Motor neuron (in vitro differentiated cells): ENCODE data around the gene GAD1. TPM values are rescaled to one million over a fixed set of nuclear protein-coding genes. Genes with fewer than 3 reads are reported as not detected.

Source experiments
- ATAC-seq, 8 experiments: fragments of 200-7000 bp; cut with Tn5 transposase; replicated peaks in 6 of 8; 2 replicates each; pipeline ENCODE4 v1.8.0; 2021; ENCODE audit warnings: mild to moderate bottlenecking in 8 of 8, moderate library complexity in 8 of 8
- H3K27ac ChIP-seq, 2 donors: fragments of 250-450 bp; sonication (Bioruptor Pico); 2 replicates each; pipeline ENCODE4 v1.9.0; 2021; ENCODE audit warnings: antibody characterized with exemption in 2 of 2, mild to moderate bottlenecking in 2 of 2, moderate library complexity in 1 of 2
- H3K4me1 ChIP-seq, 2 donors: fragments of 250-450 bp; sonication (Bioruptor Pico); replicated peaks in 1 of 2; 2 replicates each; pipeline ENCODE4 v1.6.1; 2021; ENCODE audit warnings: antibody characterized with exemption in 2 of 2, mild to moderate bottlenecking in 2 of 2, moderate library complexity in 1 of 2
- H3K4me3 ChIP-seq, 5 donors: fragments of 250-450 bp; sonication (Bioruptor Pico); 2 replicates each; pipeline ENCODE4 v1.9.0; 2021; ENCODE audit warnings: antibody characterized with exemption in 5 of 5, mild to moderate bottlenecking in 5 of 5, moderate library complexity in 4 of 5
- WGBS, 10 experiments: fragments of 450-650 bp; shearing (Covaris generic); methylation state at CpG; one replicate each; pipeline ENCODE4 v1.0.0; 2022; 5-methylcytosine and 5-hydroxymethylcytosine counted together
- in situ Hi-C, 9 experiments: fragments of 400-800 bp; cut with MboI; loops; one replicate each; pipeline ENCODE4 v1.15.0; 2021; ENCODE audit warnings: low sequenced_read_pairs in 9 of 9, low pct_unique_long_range_greater_than_20kb in 2 of 9; ENCODE audit not compliant: unreplicated experiment in 9 of 9
- total RNA-seq, 8 experiments: library from RNA; unstranded; fragments of 300-600 nt; gene quantifications; 2 replicates each; pipeline versions ENCODE4 v1.2.3 to v1.2.4, GENCODE V29; 2022

GAD1 gene
- total RNA-seq, 8 experiments from 2014 or later: 0.18 to 18.7 (median 7.2) TPM

DNA sequence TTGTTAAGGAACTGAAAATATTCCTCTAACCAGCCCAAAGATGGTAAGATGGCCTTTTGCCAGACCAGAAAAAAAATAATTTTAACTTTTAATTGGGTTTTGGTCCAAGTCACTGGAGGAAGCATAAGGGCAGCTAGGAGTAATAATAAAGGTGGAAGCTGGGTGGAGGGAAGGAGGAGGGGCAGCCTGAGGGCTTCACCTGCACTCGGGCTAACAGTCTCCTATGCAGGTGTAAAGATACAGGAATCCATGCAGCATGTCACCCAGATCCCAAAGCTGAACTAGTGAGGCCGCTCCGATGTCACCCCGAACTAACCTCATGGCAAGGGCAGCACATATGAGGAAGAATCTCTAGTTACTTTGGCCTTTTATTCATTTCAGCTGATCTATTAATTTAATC lies 75.2 kb downstream of the GAD1 start:
- H3K27ac ChIP-seq: no peak overlapping the region
- peaks cover 0 to 14% of the 10 kb centered on the region in 2 donors for H3K4me1 ChIP-seq
- no peak overlapping the region for H3K4me3 ChIP-seq
- in situ Hi-C loops: no loop called here
- WGBS, 10 experiments: 20 to 100% (median 85%) methylated on average over 1 to 4 of the region's 4 CpGs; no CpG with 5 or more reads in 3 of the 10 experiments
- ATAC-seq: no peak

DNA sequence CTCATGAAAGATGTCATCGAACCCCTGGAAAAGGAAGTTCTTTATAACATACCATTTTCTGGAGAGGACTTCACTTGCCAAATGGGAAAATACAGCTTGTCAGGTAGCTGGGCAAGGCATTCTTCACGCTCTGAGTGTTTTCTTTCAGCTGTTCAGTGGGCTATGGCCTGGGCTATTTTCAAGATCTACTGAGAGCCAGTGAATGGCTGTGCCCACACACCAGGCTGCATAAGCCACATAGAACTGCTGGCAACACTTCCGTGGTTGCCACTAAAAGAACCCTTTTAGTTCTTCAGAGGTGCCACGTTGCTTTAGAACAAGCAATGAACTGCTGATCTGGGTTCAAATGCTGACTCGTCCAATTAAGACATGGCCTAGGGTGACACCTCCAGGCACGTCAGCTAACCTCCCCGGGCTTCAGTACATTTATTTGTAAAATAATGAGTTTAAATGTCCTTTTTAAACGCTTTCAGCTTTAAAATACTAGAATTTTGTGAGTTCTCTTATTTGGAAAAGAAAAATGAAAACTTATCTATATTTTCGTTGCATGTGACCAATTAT lies 75.8 kb downstream of the GAD1 start:
- no peak for ATAC-seq
- 38 to 88% (median 70%) methylated on average over 3 to 9 of the region's 9 CpGs; no CpG with 5 or more reads in 1 of the 10 experiments for WGBS, 10 experiments
- in situ Hi-C loops: no loop called here
- no peak overlapping the region for H3K27ac ChIP-seq
- H3K4me3 ChIP-seq: no peak overlapping the region
- peaks cover 0 to 16% of the 10 kb centered on the region in 2 donors for H3K4me1 ChIP-seq

DNA sequence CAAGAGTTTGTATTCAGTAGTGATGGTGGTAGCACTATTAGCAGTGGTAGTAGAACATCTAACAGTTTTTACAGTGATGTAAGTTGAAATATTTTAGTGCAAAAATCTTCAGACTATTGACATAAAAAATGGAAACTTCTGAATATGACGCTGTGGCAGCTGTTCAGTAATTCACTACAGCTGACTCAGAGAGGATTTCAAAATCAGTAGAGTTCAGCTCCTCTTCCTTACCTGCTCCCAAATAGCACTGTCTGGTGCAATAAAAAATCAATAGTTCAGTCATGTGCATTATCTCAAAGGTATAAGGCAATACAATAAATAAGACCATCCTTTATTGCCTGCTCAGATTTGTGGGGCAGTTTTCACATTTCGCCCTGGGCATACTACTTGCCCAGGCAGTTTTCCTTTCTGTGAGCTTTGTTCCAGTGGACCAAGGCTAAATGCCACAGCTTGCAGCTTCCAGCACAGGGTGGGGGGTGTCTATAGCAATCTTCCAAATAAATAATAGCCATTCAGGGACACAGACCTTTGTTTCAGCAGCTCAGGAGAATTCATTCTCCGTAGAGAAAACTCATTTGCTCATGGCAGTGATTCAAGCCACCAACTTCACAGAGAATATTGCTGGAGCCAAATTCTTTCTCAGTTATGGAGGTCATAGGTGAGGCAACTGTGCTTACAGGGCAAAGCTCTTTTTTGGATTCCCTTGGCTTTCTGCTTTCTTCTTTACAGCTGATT lies 78.5 kb downstream of the GAD1 start:
- H3K4me3 ChIP-seq: no peak overlapping the region
- in situ Hi-C loops: no loop called here
- peak in 4 of 8 experiments; percentile 16 to 78 (median 47) for ATAC-seq
- H3K27ac ChIP-seq: no peak overlapping the region
- H3K4me1 ChIP-seq: peaks cover 0 to 16% of the 10 kb centered on the region in 2 donors
- 5 to 78% (median 74%) methylated on average over 1 to 3 of the region's 3 CpGs; no CpG with 5 or more reads in 3 of the 10 experiments for WGBS, 10 experiments

DNA sequence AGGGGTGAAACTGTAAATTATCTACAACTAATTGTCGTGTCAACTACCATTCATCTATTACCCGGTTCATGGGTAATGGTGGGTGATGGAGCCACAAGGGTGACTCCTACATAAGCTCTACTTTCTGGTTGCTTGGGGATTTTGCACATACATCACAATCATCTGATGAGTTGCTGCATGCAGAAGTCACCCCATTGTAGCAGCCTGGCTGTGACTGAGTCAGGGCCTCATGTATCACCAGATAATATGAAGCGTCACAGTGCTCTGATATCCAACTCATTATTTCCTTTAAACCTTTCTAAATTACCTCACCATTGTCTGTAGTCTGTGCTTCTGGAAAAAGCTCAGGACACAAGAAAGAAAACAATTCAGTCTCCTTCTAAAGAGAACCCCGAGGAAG lies 79.9 kb downstream of the GAD1 start:
- Histone ChIP-seq H3K4me1 (peaks cover 0 to 16% of the 10 kb centered on the region in 2 donors), H3K4me3 (no peak overlapping the region), H3K27ac (no peak overlapping the region)
- peak in 2 of 8 experiments; percentile 38 to 53 for ATAC-seq
- WGBS, 10 experiments: 0 to 100% (median 91%) methylated on average over 1 to 3 of the region's 4 CpGs; no CpG with 5 or more reads in 3 of the 10 experiments
- in situ Hi-C loops: no loop called here

DNA sequence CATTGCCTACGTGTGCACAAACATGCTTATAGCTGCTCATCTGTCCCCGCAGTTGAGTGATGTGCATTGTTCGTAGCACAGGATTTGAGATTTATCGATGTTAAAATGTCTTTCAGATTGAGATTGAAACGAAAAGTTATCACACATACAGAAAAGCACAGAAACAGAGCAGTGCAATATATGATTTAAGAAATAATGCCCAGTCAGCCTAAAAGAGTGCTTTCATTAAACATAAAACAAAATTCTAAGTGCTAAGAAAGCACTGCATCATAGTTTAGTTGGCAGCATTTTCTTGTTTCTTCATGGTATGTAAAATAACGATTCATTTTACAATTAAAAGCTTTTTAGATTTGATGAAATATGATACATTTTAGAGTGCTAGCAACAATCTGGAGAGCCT lies 80.4 kb downstream of the GAD1 start:
- H3K27ac ChIP-seq: no peak overlapping the region

DNA sequence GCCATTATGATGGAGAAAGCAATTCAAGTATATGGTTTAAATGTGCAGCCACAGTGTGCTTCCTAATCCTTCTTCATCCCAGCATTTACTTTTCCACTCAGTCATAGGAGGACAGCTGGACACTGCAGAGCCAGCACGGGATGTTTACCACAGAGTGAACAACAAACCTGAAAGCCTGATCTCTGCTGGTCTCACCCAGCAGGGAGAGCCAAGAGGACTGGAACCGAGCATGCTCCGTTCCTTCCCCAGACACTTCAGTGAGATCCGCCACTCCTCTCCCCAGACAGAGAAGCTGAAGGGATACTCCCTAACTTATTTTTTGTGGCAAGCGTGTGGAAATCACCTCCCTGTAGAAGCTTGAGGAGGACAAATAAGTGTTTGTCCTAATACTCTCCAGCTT lies 89.2 kb downstream of the GAD1 start:
- Histone ChIP-seq H3K27ac (no peak overlapping the region), H3K4me3 (no peak overlapping the region), H3K4me1 (no peaks in the 10 kb centered on the region)
- in situ Hi-C loops: no loop called here
- 0 to 100% (median 66%) methylated on average over 1 to 4 of the region's 5 CpGs; no CpG with 5 or more reads in 2 of the 10 experiments for WGBS, 10 experiments
- ATAC-seq: peak in 1 of 8 experiments; percentile 65

More for the DNA sequence above, 80.4 kb downstream of the GAD1 start:
- ATAC-seq: no peak
- Histone ChIP-seq H3K4me1 (peaks cover 0 to 16% of the 10 kb centered on the region in 2 donors), H3K4me3 (no peak overlapping the region)
- in situ Hi-C loops: no loop called here
- WGBS, 10 experiments: 51 to 100% (median 82%) methylated on average over 2 to 6 of the region's 6 CpGs

Other genes starting within 250 kb of the GAD1 start
- under 1 TPM in 5 of 8 experiments, not detected in 3; 0.11 to 0.57 (median 0.14) TPM for gene SP5, start 101.5 kb upstream of the GAD1 start, total RNA-seq
- 10 to 100 TPM in 1 of 8 experiments, 1 to 10 TPM in 3, under 1 TPM in 1, not detected in 3; 0.96 to 11.7 (median 1.8) TPM for gene ERICH2, start 46.5 kb upstream of the GAD1 start, total RNA-seq
- 10 to 100 TPM; 31.9 to 62.9 (median 46.7) TPM for gene GORASP2, start 112.4 kb downstream of the GAD1 start, total RNA-seq